GM19455 (cell line): ENCODE data around the gene TEAD1.
"Not testable (repeated sequence)": the region's sequence is repeated elsewhere in the genome, so short reads cannot be mapped to it uniquely, and the experiment has no call there.

Experiments
- ATAC-seq: cut with Tn5 transposase; IDR thresholded peaks from one replicate; pipeline ENCODE4 v1.9.1; 2021; ENCODE audit not compliant: unreplicated experiment

TEAD1 gene

GRCh38 chr11:12853652-12854296 lies 179.6 kb downstream of the TEAD1 start:
- no peak for ATAC-seq

- ATAC-seq, result no peak
Observed at GRCh38 chr11:12854297-12854661, 180.1 kb downstream of the TEAD1 start.

GRCh38 chr11:12854829-12855228 lies 180.6 kb downstream of the TEAD1 start:
- ATAC-seq, result no peak

- ATAC-seq, result no peak
Observed at GRCh38 chr11:12856338-12856737, 182.1 kb downstream of the TEAD1 start.

GRCh38 chr11:12857572-12857971 lies 183.4 kb downstream of the TEAD1 start:
- ATAC-seq, result no peak

GRCh38 chr11:12859872-12860657 lies 185.8 kb downstream of the TEAD1 start:
- ATAC-seq, result no peak

- ATAC-seq, result no peak
Observed at GRCh38 chr11:12860827-12861226, 186.6 kb downstream of the TEAD1 start.

GRCh38 chr11:12862696-12863469 lies 188.7 kb downstream of the TEAD1 start:
- ATAC-seq, result no peak

GRCh38 chr11:12863605-12864121 lies 189.4 kb downstream of the TEAD1 start:
- no peak for ATAC-seq

GRCh38 chr11:12864316-12865156 lies 190.3 kb downstream of the TEAD1 start:
- ATAC-seq, result no peak

GRCh38 chr11:12865863-12866595 lies 191.8 kb downstream of the TEAD1 start:
- no peak for ATAC-seq

- no peak for ATAC-seq
Observed at GRCh38 chr11:12867531-12867930, 193.3 kb downstream of the TEAD1 start.

GRCh38 chr11:12868315-12869073 lies 194.3 kb downstream of the TEAD1 start:
- no peak for ATAC-seq

GRCh38 chr11:12871241-12871640 lies 197.0 kb downstream of the TEAD1 start:
- no peak for ATAC-seq

- no peak for ATAC-seq
Observed at GRCh38 chr11:12871788-12872321, 197.6 kb downstream of the TEAD1 start.

GRCh38 chr11:12876340-12876739 lies 202.1 kb downstream of the TEAD1 start:
- no peak for ATAC-seq

- no peak for ATAC-seq
Observed at GRCh38 chr11:12876988-12877387, 202.8 kb downstream of the TEAD1 start.

- not testable (repeated sequence) for ATAC-seq
Observed at GRCh38 chr11:12877508-12877907, 203.3 kb downstream of the TEAD1 start.

GRCh38 chr11:12880327-12880726 lies 206.1 kb downstream of the TEAD1 start:
- no peak for ATAC-seq
